ENCODE measurements around the gene USP21.
A peak's percentile ranks its signal among the peaks of the same experiment; 100 is the strongest.

The USP21 gene

DNA sequence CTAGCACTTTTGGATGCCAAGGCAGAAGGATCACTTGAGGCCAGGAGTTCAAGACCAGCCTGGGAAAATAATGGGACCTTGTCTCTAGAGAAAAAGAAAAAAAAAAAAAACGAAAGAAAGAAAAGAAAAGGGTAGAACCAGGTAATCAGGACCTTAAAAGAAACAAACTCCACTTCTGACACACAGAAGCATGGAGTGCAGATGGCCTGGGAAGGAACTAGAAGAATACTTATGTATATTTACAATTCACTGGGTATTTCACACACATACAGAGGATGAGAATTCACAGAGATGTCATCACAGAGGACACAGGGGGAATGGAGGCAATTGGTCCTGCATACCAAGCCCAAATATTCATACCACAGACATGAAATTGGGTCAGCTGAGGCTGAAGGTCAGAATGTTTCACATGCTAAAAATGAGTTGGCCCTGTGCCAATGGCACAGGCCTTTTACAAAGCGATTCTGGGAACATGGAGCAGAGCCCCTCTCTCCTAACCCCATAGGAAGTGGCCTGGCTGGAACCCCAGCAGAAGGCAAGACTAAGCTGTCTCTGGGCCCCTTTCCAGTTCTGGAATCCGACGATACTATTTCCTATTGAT lies 13.6 kb downstream of the USP21 start:
- no peak for DNase-seq

DNA sequence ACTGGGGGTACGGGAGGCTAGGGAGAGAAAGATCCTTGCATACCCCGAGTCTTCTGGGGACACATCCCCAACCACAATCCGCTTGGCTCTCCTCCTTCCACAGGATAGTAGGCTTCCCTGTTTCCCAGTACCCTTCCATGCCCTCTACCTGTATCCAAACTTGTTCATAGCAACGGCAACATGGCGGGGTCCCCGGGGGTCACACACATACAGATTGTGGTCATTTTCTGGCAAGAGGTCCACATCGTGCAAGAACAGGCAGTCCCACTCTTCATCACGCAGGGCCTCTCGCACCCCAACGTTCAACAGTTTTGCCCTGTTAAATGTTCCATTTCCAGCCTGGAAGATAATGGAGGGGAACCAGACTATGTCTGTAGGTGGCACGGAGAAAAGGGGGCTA lies 14.4 kb downstream of the USP21 start:
- no peak for DNase-seq

DNA sequence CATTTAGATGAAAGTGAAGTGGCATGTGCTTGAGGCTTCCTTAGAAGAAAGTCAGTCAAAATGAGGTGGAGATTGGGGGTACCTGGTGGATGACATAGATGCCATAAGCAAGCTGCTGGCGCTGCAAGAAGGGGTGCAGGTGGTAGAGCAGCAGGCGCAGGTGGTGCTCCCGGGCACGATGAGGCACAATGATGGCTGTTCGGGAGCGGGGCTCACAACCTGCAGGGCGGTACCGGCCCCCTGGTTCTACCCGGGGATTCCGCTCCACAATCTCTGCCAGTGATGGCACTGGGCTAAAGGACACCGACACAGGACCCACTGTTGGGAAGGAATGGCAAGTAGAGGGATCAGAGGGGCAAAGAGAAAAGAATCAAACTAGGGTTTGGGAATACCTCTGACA lies 15.6 kb downstream of the USP21 start:
- no peak for DNase-seq

DNA sequence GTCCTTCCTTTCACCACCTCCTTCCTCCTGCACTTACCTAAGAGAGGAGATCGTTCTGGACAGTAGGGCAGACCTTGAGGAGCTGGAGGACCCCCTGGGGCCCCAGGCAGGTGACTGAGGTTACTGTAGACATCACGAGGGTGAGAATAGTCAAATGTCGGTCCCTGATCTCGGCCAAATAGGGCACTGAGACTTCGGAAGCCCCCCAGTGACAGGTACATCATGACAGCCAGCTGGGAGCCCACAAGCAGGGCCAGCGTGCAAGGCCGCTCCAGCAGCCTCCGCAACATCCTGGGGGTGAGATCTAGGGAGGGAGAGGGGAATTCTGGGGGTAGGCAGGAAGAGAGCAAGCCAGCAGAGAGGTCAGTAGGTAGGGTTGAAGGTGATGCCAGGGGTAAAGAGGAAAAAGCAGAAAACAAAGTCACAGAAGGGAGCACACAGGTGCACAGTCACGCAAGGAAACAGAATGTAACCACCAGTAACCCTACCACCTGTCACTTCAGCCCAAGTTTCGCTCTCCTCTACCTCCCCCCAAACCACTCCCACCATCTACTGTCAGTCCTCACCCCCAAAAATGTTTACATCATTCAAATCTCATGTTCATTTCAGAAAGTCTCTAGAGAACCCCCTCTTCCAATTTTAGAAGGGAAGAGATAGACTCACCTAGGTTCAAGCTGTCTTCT lies 16.6 kb downstream of the USP21 start:
- no peak for DNase-seq

DNA sequence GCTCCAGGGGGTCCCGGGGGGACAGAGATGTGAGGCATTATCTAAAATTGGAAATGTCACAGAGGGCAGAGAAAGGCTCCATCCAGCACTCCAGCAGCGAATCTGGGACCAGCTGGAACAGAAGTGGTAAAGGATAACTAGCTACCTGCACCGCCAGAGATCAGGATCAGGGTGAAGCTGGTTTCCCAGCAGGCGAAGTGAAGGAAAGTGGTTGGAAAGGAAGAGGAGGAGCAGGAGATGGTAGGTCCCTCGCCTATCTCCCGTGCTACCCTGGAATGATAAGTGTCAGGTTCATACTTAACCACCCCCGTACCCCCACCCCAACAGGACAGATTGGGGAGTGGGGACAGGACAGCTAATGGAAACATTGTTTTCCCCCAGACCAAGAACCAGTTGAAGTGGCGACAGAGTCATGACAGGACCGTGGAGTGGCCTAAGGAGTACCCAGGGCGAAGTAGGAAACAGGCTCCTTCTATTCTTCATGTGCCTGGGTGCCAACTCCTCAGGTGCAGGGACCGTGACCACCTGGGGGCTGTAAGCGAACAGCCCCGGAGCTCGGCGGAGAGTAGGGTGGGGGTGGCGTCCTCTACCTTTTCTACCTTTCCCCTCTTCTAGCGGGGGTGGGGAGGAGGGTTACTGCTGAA lies 17.3 kb downstream of the USP21 start:
- DNase-seq: no peak

DNA sequence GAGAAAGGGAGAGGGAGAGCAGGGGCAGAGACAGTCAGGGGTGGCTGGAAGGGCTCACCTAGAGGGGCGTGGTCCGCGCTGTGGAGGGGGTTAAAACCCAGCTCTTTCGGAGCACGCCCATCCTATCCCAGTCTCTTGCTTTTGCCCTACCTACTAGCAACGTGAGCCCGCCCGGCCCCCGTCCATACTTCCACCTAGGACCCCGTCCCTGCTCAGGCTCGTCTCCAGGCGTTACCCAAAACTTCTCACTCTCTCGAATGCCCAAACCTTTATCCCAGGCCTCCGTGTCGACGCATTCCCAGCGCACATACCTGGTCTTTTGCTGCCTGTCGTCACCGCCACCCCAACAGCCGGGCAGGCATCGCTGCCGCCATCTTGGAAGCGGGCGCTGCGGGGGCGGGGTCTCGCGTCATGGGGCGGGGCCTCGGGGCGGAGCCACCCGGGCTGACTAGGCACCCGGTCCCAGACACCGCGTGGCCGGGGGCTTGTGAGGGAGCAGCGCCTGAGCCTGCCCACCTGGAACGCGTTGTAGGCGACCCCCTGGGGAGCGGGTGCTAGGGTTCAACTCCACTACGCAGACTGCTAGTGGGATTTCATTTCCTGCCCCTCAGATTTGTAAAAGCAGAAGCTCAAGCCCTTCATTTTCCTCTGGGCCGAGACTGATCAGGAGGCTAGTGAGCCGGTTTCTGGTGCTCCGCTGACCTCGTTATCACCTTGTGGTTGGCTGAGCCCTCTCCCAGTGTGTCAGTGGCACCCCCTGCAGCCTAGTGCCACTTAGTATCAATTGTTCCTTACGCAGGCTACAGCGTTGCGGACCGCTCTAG lies 18.0 kb downstream of the USP21 start, which contains the start of gene B4GALT3:
Gene B4GALT3, minus strand, starts transcription at position 396 of the 824 bp plus-strand sequence. CDS start 1,447 bp downstream, outside the sequence.
- peak; percentile 90 to 93 for DNase-seq

DNA sequence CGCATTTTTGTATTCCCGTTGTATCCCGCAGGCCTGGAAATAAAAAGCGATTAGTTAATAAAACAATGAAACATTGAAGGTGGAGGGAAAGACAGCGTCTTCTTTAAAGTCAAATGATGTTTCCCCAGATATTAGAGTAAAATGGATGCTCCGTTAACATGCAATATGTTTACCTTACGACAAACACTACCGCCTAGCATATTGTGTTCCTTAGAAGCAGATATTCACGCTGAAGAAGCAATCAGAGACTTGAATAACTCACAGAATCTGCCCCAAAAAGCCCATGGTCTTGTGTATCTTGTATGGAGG lies 18.6 kb downstream of the USP21 start:
- no peak for DNase-seq

DNA sequence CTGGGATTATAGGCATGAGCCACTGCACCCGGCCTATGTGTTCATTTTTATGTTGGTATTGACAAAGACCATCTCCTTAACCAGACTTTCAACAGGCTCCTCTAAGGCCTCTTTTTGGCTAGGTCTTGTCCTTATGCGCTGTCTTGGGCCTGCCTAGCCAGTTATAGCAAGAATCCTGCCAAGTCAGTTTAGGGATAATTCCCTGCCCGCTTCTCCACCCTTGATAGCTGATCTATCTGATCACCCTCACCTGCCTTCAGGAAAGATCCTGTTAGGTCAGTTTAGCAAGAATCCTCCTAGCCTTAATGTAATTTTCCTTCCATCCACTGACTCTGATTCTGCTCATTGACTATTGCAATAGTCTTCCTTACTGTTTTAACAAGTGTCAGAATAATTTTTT lies 20.4 kb downstream of the USP21 start:
- DNase-seq: no peak

DNA sequence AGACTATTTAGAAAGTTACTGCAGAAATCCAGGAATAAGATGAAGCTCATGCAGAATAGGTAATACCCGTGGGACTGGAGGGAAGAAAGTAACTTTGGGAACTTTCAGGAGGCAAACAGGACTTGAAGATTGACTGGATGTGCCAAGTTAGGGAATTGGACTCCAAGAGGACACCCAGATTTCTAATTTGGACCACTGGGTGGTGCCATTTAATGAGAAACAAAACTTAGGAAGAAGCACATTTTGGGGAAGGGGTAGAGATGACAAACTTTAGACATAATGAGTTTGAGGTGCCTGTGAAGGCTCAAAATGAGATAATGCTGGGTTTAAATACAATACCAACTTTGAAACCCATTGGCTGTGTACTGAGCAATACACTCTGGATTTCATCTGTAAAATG lies 21.3 kb downstream of the USP21 start:
- DNase-seq: no peak

DNA sequence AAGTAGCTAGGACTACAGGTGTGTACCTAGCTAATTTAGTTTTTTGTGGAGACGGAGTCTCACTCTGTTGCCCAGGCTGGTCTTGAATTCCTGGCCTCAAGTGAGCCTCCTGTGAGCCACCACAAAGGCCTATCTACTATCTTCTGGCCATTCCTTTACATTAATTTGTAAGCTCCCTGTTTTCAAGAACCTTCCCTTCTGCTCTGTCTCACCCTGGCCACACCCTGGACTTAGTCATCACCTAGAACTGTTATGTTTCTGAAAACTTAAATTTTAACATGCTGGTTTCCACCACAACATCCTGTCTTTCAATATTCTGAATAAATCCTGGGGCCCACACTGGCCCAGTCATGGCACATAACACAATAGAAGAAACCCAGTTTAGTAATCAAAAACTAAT lies 22.9 kb downstream of the USP21 start:
- DNase-seq: peak; percentile 68 to 74

DNA sequence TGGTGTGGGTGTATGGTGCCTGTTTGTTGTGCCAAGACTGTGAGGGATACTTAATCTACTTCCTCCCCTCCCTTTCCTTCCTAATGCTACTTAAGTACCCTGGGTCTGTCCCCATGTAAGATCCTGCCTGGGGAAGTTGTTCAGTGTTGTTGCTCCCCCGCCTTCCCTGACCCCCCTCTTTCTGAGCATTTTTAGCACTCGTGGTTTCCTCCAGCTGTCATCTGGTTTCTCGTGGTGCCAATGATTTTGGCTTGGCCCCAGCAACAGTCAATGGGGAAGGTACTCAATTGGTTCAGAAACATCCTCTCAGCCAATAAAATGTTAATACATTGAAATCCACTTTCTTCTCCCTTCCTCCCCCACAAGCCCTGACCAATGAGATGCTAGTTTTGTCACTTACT lies 26.0 kb downstream of the USP21 start:
- DNase-seq: peak; percentile 87 to 91

DNA sequence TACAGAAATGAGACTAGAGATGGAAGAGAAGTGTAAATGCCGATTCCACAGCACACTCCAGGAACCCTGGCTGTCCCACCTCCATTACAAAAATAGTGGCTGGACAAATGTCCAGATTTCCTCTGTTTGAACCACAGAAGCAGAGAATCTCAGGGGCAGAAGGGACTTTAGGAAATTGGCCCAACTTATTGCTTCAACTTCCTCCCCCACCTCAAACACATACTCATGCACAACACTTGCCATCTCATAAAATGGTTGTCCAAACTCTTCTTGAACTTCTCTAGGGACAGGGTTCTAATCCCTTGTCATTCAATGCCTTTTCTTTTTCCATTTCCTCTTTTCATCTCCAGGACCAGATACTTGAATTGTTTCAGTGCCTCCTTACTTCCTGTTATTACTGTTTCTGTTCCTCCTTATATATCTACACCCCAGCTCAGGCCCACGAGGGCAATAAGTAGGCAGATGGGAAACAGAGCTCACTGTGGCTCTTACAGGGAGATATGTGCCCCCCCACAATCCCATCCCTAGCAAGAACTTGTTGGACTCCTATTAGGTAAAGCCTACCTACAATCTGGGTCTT lies 26.5 kb downstream of the USP21 start:
- peak in 1 of 2 donors; percentile 46 for DNase-seq

DNA sequence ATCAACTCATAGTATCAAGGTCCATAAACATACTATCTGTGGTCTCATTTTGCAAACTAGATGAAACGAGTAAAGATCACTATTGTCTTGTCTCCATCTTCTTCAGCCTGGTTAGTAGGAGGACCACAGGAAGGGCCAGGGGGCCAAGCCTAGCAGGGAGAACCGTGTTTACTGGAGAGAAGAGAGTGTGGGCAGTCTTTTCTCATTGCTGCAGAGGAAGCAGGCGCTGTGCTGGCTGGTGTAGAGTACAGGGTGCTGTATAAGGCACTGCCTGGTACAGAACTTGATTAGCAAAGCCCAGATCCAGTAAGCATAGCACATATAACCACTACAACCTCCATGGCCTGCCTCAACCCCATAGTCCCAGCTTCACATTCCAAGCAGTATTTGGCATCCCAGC lies 28.0 kb downstream of the USP21 start:
- DNase-seq: no peak

DNA sequence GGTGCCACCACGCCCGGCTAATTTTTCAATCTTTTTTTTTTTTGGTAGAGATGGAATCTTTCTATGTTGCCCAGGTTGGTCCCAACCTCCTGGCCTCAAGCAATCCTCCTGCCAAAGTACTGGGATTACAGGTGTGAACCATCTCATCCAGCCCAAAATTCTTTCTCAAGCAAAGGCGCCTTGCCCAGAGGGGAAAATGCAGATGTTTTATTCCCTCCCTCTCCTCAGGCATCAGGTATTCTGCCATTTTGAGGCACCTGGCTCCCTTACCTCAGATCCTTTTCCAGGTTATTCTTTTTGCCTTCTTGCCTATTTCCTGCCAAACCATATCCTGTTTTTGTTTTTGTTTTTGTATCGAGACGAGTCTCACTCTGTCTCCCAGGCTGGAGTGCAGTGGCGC lies 29.1 kb downstream of the USP21 start:
- no peak for DNase-seq

DNA sequence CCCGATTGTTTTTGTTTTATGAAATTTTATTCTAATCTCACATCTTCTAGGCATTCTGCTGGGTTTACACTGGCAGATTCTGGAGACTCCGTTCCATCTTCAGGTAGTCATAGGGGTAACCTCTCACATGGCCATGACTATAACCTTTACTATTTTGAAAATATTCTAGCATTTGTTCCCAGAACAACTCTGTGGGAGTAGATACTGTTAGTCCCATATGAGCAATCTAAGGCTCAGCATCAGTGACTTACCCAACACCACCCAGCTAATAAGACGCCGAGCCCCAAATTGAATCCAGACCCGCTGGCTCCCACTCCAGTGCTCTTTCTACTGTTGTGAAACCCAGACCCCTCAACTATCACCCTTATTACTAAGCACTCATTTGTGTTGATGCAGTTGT lies 29.7 kb downstream of the USP21 start:
- no peak for DNase-seq

DNA sequence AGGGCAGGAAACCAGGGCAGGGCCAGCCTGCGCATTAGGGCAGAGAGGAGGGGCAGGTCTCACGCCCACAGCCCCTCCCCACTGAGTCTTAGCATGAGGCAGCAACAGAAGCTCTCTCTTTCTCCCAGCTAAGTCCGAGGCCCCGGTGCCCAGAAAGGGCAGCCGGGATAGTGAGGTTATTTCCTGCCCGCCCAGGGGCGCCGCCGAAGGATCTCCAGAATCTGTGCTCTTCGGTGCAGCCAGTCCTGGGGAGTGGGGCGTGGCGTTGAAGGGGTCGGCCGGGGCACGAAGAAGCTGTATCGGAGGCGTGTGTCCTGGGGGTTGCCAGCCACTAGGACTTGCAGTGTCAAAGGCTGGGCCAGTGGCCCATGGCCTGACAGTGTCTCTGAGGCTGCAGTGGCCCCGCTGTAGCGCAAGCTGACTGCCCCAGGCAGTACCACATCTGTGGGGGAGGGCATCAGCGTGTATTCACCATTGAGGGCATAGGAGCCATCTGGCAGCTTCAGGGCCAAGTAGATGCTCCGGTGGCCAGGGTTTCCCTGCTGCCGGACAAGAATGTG lies 31.7 kb downstream of the USP21 start:
- DNase-seq: no peak

DNA sequence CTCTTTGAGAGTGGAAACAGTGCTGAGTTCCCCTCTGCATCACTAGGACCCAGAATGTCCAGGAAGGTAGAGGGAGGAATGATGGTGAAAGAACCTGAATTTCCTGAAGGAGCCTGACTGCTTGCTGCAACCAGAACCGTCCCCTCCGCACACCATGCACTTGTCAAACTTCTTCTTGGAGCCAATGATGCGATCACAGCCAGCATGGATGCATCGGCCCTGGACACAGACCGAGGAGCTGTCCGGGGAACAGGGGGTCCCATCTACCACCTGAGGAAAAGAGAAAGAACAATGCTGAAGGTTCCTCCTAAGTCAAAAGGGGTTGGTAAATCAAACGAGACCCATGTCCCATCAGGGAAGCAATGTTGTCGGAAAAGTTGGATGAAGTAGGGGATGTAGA lies 32.7 kb downstream of the USP21 start:
- DNase-seq: no peak

DNA sequence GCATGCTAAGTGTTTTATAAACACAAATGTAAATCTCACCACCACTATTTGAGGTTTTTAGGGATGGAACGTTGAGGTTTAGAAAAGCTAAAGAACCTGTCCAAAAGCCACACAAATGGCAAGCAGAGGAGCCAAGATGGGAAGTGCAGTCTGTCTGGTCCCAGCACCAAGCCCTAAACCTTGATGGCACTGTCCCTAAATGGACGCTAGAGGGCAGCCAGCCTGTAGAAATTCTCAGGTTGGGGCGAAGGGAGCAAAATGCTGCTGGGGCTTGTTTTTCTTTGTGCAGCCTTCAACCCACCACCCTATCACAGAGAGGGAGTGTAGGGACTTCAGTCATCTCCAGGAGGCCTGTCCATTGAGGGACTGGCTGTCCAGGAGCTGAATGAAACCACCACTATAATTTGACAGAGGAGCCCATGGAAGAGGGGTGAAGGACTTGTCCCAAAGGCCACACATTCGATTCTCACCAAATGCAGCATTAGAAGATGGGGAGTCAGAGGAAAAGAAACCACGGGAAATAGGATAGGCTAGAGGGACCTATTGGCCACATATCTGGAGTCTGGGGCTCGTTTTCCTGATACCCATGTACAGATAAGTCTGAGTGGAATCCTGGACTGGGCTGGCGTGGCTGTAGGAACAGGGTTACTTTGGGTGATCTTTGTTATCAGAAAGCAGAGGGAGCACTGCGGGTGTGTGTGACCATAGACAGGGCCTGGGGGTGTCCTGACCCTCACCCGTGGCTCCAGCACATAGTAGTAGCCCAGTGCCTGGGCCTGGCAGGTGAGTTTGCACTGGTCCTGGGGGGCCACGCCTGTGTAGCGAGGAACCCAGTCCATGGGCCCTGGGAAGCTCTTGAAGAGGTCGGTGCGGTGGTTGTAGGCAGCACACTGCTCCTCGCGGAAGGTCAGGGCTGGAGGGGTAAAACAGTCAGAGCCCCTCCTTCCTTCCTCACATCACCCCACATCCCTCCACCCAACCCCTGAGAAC lies 33.5 kb downstream of the USP21 start:
- peak; percentile 78 to 81 for DNase-seq

DNA sequence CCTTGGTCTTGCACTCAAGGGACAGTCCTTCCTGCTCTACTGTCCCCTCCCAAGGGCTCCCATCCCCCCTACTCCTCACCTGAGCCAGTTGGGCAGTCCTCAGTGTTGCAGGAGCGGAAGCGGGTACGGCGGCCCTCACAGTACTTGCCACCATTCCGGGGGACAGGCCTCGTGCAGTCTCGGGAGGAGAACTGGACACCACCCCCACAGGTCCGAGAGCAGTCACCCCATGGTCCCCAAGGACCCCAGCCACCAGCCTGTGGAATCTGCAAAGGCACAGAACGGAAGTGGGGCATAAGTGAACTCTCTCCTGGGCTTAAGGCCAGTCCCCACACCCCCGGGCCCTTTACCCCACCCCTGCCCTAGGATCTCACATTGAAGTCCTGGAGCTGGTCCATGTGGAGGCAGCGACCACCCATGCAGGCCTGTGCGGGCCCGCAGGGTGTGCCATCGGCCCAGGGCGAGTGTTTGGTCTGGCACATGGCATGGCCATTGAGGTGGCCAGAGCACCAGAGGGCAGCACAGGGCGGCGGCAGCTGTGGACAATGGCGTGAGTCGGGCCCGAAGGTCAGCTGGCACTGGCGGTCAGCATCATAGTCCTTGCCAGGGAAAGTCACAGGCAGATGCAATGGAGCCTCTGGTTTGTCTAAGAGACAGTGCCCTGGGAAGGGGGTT lies 34.4 kb downstream of the USP21 start:
- DNase-seq: no peak

DNA sequence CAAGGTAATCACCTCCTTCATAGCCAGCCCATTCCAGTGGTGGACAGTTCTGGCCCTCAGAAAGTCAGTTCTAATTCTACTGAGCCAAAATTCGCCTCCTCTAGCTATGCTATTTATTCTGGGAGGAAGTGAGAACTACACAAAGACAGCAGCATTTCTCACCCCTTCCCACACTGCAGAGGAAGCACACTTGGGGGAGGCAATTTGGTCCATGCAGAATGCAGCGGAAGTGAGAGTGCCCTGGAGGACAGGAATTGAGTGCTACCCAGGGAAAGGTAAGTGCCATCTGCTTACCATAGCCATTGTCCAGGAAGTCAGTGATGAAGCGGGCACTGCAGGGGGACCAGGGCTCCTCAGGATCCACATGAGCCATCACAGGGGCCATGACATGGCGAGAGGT lies 35.9 kb downstream of the USP21 start:
- DNase-seq: no peak

DNA sequence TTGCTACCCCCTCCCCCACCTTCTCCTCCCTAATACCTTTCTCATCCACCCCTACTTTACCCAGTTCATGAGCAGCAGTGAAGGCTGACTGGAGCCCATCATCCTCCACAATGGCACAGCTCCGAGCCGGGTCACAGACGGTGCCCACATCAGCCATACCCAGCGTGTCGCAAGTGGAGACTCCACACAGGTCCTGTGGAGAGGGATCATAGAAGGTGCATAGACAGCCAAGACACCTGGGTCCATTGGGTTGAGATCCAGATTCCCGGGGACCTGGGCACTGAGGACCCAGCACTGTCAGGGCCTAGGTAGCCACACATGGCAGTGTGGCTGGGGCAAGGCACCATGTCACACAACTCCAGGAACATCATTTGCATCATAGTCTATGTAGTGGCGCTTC lies 36.8 kb downstream of the USP21 start:
- no peak for DNase-seq

Data from CD4-positive, alpha-beta T cell treated with Interleukin-1 beta for 1 hour (primary cell).